HG02678 (cell line): ENCODE measurements around the gene C1orf56.
"Not testable (repeated sequence)": the region's sequence is repeated elsewhere in the genome, so short reads cannot be mapped to it uniquely, and the experiment has no call there.

ENCODE experiments used
- ATAC-seq: cut with Tn5 transposase; IDR thresholded peaks from one replicate; pipeline ENCODE4 v1.9.1; 2021; ENCODE audit warnings: mild to moderate bottlenecking, moderate library complexity; ENCODE audit not compliant: unreplicated experiment

Gene C1orf56

DNA sequence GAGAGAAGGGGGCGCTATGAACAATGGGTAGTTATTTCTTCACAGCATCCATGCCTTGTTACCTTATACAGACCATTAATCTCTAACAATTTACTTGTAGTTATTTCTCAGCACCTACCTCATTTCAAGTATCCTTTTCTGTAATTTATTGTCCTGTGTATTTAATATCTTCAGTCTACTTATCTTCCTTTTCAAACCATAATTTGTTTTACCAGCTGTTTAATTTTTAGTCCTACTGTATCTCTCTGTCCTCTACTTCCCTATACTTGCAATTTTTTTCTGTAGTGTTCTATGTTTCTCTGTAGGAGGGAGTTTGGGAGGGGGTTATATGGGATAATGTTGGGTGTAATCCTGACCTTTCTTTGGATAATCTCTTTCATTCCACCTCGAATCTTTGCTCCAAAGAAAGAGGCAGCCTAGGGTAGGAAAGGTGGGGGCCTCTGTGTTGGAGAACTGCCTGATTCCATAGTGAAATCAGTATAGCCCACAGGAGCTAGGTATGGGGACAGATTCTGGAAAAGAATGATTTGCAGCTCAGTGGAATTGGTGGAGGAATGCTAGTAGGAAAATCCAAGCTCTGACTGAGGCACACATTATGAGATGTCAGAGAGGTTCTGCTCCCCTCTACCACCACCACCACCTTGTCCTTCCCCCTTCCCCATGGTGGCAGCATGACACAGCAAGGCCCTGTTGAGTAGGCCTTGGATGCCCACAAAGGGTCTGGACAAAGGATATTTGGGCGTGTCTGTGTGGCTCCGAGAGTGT lies 13.3 kb downstream of the C1orf56 start:
- ATAC-seq, result no peak

DNA sequence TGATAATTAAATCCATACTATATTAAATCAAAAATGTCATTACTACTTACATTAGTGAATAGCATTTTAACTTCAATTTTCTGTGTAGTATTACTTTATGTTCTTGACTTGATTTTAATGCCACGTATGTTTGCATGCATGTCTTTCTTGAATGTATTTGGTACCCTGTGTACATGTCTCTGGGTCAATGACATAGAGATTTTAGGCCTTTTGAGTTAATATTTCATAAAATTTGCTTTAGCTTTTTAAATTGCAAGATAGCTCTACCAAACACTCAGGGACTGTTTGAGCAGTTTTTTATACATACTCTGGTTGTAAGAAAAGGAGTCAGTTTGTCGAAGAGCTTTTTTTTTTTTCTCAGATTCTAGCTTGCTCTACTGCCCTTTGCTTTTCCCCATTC lies 14.2 kb downstream of the C1orf56 start:
- ATAC-seq, result no peak

- ATAC-seq, result no peak
Observed at GRCh38 chr1:151062741-151063371, 15.3 kb downstream of the C1orf56 start.

DNA sequence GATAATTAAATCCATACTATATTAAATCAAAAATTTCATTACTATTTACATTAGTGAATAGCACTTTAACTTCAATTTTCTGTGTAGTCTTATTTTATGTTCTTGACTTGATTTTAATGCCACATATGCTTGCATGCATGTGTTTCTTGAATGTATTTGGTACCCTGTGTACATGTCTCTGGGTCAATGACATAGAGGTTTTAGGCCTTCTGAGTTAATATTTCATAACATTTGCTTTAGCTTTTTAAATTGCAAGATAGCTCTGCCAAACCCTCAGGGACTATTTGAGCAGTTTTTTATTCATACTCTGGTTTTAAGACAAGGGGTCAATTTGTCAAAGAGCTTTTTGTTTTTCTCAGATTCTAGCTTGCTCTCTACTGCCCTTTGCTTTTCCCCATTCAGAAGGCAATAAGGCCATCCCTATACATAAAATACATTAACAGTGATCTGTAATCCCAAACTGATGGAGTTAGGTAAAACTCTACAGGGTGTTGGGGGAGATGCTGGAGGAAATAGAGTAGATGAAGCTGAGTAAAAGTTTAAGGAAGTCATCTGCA lies 17.6 kb downstream of the C1orf56 start:
- no peak for ATAC-seq

DNA sequence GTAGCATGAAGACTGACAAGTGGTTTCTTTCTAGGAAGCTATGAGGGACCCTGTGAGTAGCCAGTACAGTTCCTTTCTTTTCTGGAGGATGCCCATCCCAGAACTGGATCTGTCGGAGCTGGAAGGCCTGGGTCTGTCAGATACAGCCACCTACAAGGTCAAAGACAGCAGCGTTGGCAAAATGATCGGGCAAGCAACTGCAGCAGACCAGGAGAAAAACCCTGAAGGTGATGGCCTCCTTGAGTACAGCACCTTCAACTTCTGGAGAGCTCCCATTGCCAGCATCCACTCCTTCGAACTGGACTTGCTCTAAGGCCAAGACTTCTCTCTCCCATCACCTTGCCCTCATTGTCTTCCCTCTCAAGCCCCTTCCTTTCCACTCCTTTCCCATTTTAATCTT lies 19.6 kb downstream of the C1orf56 start:
- no peak for ATAC-seq

- ATAC-seq, result no peak
Observed at GRCh38 chr1:151069103-151069486, 21.5 kb downstream of the C1orf56 start.

DNA sequence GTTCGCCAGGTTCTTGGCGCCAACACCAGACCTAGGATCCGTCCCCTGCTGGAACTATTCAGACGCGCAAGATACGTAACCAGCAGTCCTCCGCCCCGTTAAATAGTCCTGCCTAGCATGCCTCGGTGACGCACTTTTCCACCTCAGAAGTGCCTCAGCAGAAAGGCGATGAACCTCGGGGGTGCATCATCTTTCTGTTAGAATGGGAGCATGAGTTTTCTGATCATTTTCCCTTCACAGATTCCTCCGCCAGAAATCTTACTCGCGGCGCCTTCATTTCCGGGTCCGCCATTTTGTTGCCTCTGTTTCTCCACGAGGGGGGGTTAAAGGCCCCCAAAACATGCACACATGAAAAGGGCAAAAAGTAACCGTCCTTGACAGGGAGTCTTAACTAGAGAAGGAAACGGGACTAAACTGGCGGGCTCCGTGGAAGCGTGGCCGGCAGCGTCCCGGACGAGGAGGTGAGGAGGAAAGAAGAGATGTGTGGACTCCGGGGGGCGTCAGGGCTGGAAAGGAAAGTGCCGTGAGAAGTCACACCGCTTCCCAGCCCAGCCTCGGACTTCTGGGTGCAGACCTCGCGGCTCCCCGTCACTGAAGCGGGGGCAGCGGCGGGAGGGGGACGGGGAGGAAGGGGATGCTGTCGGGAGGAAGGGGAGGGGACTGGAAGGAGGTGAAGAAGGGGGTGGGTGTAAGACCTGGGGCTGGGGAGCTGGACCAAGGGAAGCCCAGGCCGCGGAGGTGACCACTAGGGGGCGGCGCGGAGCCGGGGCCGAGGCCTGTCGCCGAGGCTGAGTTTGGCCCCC lies 23.1 kb downstream of the C1orf56 start, which contains the start of gene GABPB2:
Gene GABPB2 (plus strand): TSS at position 288 of the 803 bp plus-strand sequence. CDS start 17,429 bp downstream, outside the sequence.
- ATAC-seq, result peak; percentile 87

- ATAC-seq, result no peak
Observed at GRCh38 chr1:151072224-151072623, 24.7 kb downstream of the C1orf56 start.

DNA sequence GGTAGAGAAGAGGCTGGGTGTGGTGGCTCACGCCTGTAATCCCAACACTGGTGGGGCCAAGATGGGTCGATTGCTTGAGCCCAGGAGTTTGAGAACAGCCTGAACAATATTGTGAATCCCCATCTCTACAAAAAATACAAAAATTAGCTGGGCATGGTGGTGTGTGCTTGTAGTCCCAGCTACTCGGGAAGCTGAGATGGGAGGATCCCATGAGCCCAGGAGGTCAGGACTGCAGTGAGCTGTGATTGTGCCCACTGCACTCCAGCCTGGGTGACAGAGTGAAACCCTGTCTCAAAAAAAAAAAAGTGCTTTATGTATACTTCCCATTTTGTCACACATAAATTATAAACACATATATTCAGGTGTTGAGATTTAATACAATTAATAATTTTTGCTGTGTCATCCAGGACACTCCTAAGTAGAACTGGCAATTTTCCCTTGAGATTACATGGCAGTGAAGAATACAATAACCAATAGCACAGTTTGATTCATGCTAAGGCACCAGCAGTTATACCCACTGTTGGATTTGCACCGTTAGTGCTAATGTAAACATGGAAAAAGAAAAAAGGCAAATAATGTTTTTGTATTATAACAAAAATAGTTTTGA lies 38.5 kb downstream of the C1orf56 start:
- ATAC-seq, result no peak

DNA sequence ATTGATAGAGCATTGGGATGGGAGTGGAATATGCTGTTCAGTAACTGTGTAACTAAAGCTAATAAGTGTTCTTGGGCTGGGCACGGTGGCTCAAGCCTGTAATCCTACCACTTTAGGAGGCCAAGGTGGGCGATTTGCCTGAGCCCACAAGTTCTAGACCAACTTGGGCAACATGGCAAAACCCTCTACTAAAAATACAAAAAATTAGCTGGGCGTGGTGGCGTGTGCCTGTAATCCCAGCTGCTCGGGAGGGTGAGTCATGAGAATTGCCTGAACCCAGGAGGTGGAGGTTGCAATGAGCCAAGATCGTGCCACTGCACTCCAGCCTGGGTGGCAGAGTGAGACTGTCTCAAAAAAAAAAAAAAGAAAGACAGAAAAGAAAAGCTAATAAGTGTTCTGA lies 49.9 kb downstream of the C1orf56 start:
- ATAC-seq, result not testable (repeated sequence)

- ATAC-seq, result no peak
Observed at GRCh38 chr1:151098126-151098525, 50.6 kb downstream of the C1orf56 start.
